ENCODE data around the gene TMEM220. TPM values are rescaled to one million over a fixed set of nuclear protein-coding genes. Genes with fewer than 3 reads are reported as not detected.
"Not testable (repeated sequence)": the region's sequence is repeated elsewhere in the genome, so short reads cannot be mapped to it uniquely, and the experiment has no call there.

Gene TMEM220
- total RNA-seq, 2 experiments from 2014 or later, result 0.24 to 0.94 TPM

DNA sequence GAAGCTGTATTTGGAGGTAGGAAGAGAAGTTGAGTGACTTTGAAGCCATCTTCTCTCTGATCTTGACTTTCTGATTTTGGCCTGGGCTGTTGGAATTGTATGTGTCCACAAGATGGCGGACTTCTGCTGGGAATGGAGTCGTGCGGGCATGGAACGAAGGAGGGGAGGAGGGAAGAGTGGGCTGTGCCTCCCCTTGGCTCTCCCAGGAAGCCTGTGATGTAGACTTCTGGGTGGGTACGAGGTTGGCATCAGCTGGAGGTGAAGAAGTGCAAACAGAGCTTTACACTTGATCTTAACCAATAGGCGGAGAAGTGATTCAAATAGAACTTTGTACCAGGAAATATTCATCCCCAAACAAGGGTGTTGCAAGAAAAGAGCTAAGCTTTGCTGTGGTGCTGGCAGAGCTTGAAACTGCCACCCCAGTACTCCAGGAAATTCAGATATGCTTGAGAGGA lies 7.4 kb upstream of the TMEM220 start:
- peaks cover 7% of the 10 kb centered on the region for H3K4me1 Mint-ChIP-seq (ENCODE audit: low read depth)
- H3K36me3 Mint-ChIP-seq, result no peaks in the 10 kb centered on the region
- CTCF ChIA-PET, result interaction anchor here (0.6 to 2.8 kb wide), 15 partner anchors 10 to 120 kb away, joined by 3 to 29 read pairs (median 3); no protein-coding TSS in a partner anchor
- peak; percentile 49 for DNase-seq
- H3K9me3 Mint-ChIP-seq, result no peaks in the 10 kb centered on the region
- POLR2A ChIA-PET, result no interaction called here
- H3K27me3 Mint-ChIP-seq, result peaks cover 6% of the 10 kb centered on the region
- H3K4me3 Mint-ChIP-seq, result no peak overlapping the region
- intact Hi-C loops (cut with micrococcal nuclease), result loop anchor here (1.0 kb wide), 1 partner anchor 108 kb away; no protein-coding TSS in a partner anchor
- H3K27ac Mint-ChIP-seq, result no peak overlapping the region

GRCh38 chr17:10735821-10736220 lies 6.0 kb upstream of the TMEM220 start:
- CTCF ChIA-PET, result interaction anchor here (0.7 to 2.8 kb wide), 5 partner anchors 18 to 109 kb away, joined by 3 to 29 read pairs (median 3); no protein-coding TSS in a partner anchor
- intact Hi-C loops (cut with micrococcal nuclease), result no loop called here

DNA sequence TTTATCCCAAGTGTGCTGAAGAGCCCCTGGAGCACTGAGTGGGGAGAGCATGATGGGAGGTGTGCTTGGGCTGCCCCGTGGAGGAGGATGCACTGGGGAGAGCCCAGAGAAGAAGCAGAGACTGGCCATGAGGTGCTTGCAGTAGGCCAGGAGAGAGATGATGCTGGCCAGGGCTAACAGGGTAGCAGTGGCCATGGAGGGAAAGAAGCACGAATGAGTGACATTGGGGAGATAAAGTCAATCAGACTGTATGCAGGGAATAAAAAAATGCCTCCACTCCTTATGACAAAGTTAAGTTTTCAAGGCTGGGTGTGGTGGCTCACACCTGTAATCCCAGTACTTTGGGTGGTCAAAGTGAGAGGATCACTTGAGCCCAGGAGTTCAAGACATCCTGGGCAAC lies 5.4 kb upstream of the TMEM220 start:
- H3K27me3 Mint-ChIP-seq, result peaks cover 6% of the 10 kb centered on the region
- ChIA-PET POLR2A (no interaction called here), CTCF (interaction anchor here (0.7 to 2.8 kb wide), 3 partner anchors 32 to 109 kb away, joined by 3 to 29 read pairs (median 3); no protein-coding TSS in a partner anchor)
- intact Hi-C loops (cut with micrococcal nuclease), result no loop called here
- no peaks in the 10 kb centered on the region for H3K9me3 Mint-ChIP-seq
- no peaks in the 10 kb centered on the region for H3K36me3 Mint-ChIP-seq
- H3K4me3 Mint-ChIP-seq, result no peak overlapping the region
- H3K27ac Mint-ChIP-seq, result no peak overlapping the region
- H3K4me1 Mint-ChIP-seq (ENCODE audit: low read depth), result peaks cover 14% of the 10 kb centered on the region
- DNase-seq, result no peak

More at GRCh38 chr17:10735821-10736220, 6.0 kb upstream of the TMEM220 start:
- no peaks in the 10 kb centered on the region for H3K9me3 Mint-ChIP-seq
- H3K27ac Mint-ChIP-seq, result no peak overlapping the region
- H3K4me3 Mint-ChIP-seq, result no peak overlapping the region
- DNase-seq, result no peak
- POLR2A ChIA-PET, result no interaction called here
- H3K36me3 Mint-ChIP-seq, result no peaks in the 10 kb centered on the region
- peaks cover 9% of the 10 kb centered on the region for H3K4me1 Mint-ChIP-seq (ENCODE audit: low read depth)
- H3K27me3 Mint-ChIP-seq, result peaks cover 6% of the 10 kb centered on the region

DNA sequence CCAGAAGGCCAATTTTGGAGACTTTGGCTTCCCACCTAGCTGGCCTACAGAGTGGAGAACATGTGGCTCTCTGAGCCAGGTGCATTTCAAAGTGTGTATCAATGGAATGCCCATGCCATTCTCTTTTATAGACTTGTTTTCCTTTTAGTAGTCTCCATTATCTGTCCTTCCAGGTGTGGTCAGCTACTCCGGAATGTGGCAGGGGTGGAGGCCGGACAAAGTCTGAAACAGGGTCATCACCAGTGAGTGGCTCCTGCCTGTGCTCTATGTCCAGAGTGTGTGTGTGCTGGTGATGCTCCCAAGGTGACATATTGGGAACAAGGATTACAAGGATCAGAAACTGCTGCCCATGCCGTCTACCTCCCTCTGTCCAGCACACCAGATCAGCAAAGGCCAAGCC lies 3.8 kb upstream of the TMEM220 start:
- intact Hi-C loops (cut with micrococcal nuclease), result no loop called here
- H3K27ac Mint-ChIP-seq, result no peak overlapping the region
- CTCF ChIA-PET, result interaction anchor here (1.5 kb wide), 1 partner anchor 112 kb away, joined by 7 read pairs; no protein-coding TSS in a partner anchor
- POLR2A ChIA-PET, result no interaction called here
- H3K27me3 Mint-ChIP-seq, result peaks cover 6% of the 10 kb centered on the region
- no peaks in the 10 kb centered on the region for H3K9me3 Mint-ChIP-seq
- no peak overlapping the region for H3K4me3 Mint-ChIP-seq
- H3K4me1 Mint-ChIP-seq (ENCODE audit: low read depth), result peaks cover 17% of the 10 kb centered on the region
- DNase-seq, result no peak
- no peaks in the 10 kb centered on the region for H3K36me3 Mint-ChIP-seq

- POLR2A ChIA-PET; H3K36me3 Mint-ChIP-seq; intact Hi-C loops (cut with micrococcal nuclease); H3K9me3 Mint-ChIP-seq; H3K4me3 Mint-ChIP-seq; H3K27me3 Mint-ChIP-seq; DNase-seq; H3K27ac Mint-ChIP-seq: not testable (repeated sequence)
- H3K4me1 Mint-ChIP-seq (ENCODE audit: low read depth), result peaks cover 18% of the 10 kb centered on the region
- CTCF ChIA-PET, result interaction anchor here (1.5 kb wide), 1 partner anchor 113 kb away, joined by 7 read pairs; no protein-coding TSS in a partner anchor
Observed at GRCh38 chr17:10732121-10732520, 2.3 kb upstream of the TMEM220 start.

DNA sequence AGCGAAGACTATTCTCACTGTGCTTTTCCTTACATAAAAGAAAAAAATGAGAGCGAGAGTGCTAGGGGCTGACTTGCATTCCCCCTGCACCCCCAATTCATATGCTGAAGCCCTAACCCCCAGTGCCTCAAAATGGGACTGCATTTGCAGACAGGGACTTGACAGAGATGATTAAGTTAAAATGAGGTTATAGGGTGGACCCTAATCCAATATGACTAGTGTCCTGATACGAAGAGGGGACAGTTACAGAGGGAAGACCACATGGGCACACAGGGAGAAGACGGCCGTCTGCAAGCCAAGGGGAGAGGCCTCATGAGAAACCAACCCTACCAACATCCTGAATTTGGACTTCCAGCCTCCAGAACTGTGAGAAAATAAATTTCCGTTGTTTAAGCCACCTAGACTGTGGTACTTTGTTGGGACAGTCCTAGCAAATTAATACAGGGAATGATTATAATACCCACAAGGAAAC lies 1.6 kb upstream of the TMEM220 start:
- Mint-ChIP-seq H3K36me3 (no peaks in the 10 kb centered on the region), H3K27me3 (peaks cover 5% of the 10 kb centered on the region), H3K4me1 (ENCODE audit: low read depth) (peaks cover 20% of the 10 kb centered on the region), H3K4me3 (peak overlapping the region; percentile 30), H3K27ac (no peak overlapping the region), H3K9me3 (no peaks in the 10 kb centered on the region)
- ChIA-PET POLR2A (no interaction called here), CTCF (no interaction called here)
- no peak for DNase-seq
- intact Hi-C loops (cut with micrococcal nuclease), result no loop called here

- POLR2A ChIA-PET; H3K27me3 Mint-ChIP-seq; intact Hi-C loops (cut with micrococcal nuclease); H3K36me3 Mint-ChIP-seq; H3K9me3 Mint-ChIP-seq: not testable (repeated sequence)
- CTCF ChIA-PET, result interaction anchor here (1.0 to 1.1 kb wide), 3 partner anchors 28 to 115 kb away, joined by 3 to 5 read pairs (median 3); no protein-coding TSS in a partner anchor
- peak; percentile 41 for DNase-seq
- Mint-ChIP-seq H3K27ac (peak overlapping the region; percentile 42), H3K4me1 (ENCODE audit: low read depth) (peaks cover 20% of the 10 kb centered on the region), H3K4me3 (peak overlapping the region; percentile 78)
Observed at GRCh38 chr17:10730247-10730646, 424 bp upstream of the TMEM220 start.

DNA sequence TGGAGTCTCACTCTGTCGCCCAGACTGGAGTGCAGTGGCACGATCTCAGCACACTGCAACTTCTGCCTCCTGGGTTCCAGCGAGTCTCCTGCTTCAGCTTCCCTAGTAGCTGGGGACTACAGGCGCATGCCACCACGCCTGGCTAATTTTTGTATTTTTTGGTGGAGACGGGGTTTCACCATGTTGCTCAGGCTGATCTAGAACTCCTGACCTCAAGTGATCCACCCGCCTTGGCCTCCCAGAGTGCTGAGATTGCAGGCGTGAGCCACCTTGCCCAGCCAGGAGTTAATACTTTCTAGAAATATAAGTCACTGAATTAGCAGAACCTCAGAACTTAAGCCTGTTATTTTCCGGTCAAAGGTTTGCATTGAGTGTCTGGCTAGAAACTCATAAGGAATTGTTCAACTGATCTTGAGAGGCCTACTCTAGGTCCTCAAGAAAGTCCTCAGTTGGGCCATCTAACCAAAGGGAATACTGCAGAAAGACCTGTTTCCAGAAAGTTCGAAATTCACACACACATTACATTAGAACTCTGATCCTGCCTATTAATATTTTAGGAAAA lies 1.4 kb downstream of the TMEM220 start:
- Mint-ChIP-seq H3K4me3 (no peak overlapping the region), H3K27ac (no peak overlapping the region)
- CTCF ChIA-PET, result no interaction called here

DNA sequence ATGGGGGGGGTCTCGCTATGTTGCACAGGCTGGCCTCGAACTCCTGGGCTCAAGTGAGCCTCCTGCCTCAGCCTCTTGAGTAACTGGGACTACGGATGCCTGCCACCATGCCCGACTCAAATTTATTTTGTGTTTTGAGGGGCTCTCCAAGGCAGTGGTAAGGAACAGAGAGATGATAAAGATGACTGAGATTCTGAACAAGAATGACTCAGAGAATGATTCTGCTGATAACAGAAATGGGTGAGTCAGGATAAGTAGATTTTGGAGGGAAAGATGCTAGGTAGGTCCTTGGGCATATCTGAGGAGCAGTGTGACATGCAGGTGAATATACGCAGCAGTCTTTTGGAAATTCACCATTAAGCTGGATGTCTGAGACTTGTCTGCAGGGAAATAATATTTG lies 2.6 kb downstream of the TMEM220 start:
- DNase-seq, result peak; percentile 30
- intact Hi-C loops (cut with micrococcal nuclease), result no loop called here
- CTCF ChIA-PET, result no interaction called here
- H3K4me3 Mint-ChIP-seq, result no peak overlapping the region
- POLR2A ChIA-PET, result no interaction called here
- H3K27ac Mint-ChIP-seq, result no peak overlapping the region
- no peaks in the 10 kb centered on the region for H3K36me3 Mint-ChIP-seq
- no peaks in the 10 kb centered on the region for H3K9me3 Mint-ChIP-seq
- H3K27me3 Mint-ChIP-seq, result no peaks in the 10 kb centered on the region
- peaks cover 20% of the 10 kb centered on the region for H3K4me1 Mint-ChIP-seq (ENCODE audit: low read depth)

More for the DNA sequence above, 1.4 kb downstream of the TMEM220 start:
- Mint-ChIP-seq H3K27me3 (no peaks in the 10 kb centered on the region), H3K4me1 (ENCODE audit: low read depth) (peaks cover 20% of the 10 kb centered on the region), H3K36me3 (no peaks in the 10 kb centered on the region), H3K9me3 (no peaks in the 10 kb centered on the region)
- DNase-seq, result no peak
- POLR2A ChIA-PET, result no interaction called here
- intact Hi-C loops (cut with micrococcal nuclease), result no loop called here

DNA sequence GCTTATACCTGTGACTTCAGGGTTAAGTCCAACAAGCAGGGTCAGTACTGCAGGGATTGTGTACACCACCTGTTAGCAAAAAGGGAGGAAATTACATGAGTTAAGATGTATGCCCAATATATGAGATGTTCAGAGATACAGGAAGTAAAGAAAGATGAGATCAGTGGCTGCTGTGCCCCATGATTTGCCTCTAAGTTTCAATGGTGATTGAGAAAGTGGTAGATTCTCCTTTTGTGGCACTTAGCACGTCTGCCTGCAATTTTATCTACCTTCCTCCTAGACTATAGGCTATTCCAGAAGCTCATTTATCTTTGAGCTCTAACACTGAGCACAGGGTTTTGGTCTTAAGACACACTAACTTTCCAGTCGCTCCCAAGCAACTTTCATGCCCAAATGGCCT lies 3.6 kb downstream of the TMEM220 start:
- ChIA-PET POLR2A (no interaction called here), CTCF (no interaction called here)
- H3K27ac Mint-ChIP-seq, result no peak overlapping the region
- DNase-seq, result no peak
- no peaks in the 10 kb centered on the region for H3K36me3 Mint-ChIP-seq
- intact Hi-C loops (cut with micrococcal nuclease), result no loop called here
- H3K4me1 Mint-ChIP-seq (ENCODE audit: low read depth), result peaks cover 20% of the 10 kb centered on the region
- no peak overlapping the region for H3K4me3 Mint-ChIP-seq
- H3K27me3 Mint-ChIP-seq, result no peaks in the 10 kb centered on the region
- H3K9me3 Mint-ChIP-seq, result no peaks in the 10 kb centered on the region

GRCh38 chr17:10725262-10725661 lies 4.6 kb downstream of the TMEM220 start:
- DNase-seq, result no peak
- no peaks in the 10 kb centered on the region for H3K27me3 Mint-ChIP-seq
- CTCF ChIA-PET, result no interaction called here
- H3K36me3 Mint-ChIP-seq, result no peaks in the 10 kb centered on the region
- POLR2A ChIA-PET, result no interaction called here
- no peak overlapping the region for H3K4me3 Mint-ChIP-seq
- intact Hi-C loops (cut with micrococcal nuclease), result no loop called here
- no peak overlapping the region for H3K27ac Mint-ChIP-seq
- H3K4me1 Mint-ChIP-seq (ENCODE audit: low read depth), result peaks cover 14% of the 10 kb centered on the region
- H3K9me3 Mint-ChIP-seq, result no peaks in the 10 kb centered on the region

GRCh38 chr17:10724546-10725195 lies 5.2 kb downstream of the TMEM220 start:
- H3K36me3 Mint-ChIP-seq, result no peaks in the 10 kb centered on the region
- intact Hi-C loops (cut with micrococcal nuclease), result no loop called here
- no peaks in the 10 kb centered on the region for H3K27me3 Mint-ChIP-seq
- ChIA-PET CTCF (no interaction called here), POLR2A (no interaction called here)
- no peak overlapping the region for H3K4me3 Mint-ChIP-seq
- no peak for DNase-seq
- peaks cover 10% of the 10 kb centered on the region for H3K4me1 Mint-ChIP-seq (ENCODE audit: low read depth)
- H3K9me3 Mint-ChIP-seq, result no peaks in the 10 kb centered on the region
- no peak overlapping the region for H3K27ac Mint-ChIP-seq

Data from activated CD4-positive, alpha-beta memory T cell treated with anti-CD3 and anti-CD28 coated beads for 36 hours (primary cell).